HepG2 (cell line): ENCODE data around the gene TNKS1BP1. TPM values are rescaled to one million over a fixed set of nuclear protein-coding genes. Genes with fewer than 3 reads are reported as not detected.

Experiments
- ATAD3A ChIP-seq: sonication (generic); formaldehyde crosslinking; IDR thresholded peaks from 2 replicates; pipeline ENCODE4 v1.4.0; 2020; ENCODE audit warnings: missing genetic modification reagents
- CENPBD1 ChIP-seq: sonication (generic); formaldehyde crosslinking; IDR thresholded peaks from 2 replicates; pipeline ENCODE4 v1.8.0; 2022; ENCODE audit warnings: missing genetic modification reagents, low read depth, mild to moderate bottlenecking, borderline replicate concordance
- GZF1 ChIP-seq: sonication (generic); formaldehyde crosslinking; IDR thresholded peaks from 2 replicates; pipeline ENCODE4 v1.5.1; 2020; ENCODE audit warnings: mild to moderate bottlenecking, missing genetic modification reagents
- MAX ChIP-seq: IDR thresholded peaks from 2 replicates; pipeline ENCODE4 v1.6.1; 2012; ENCODE audit warnings: inconsistent platforms
- MEF2D ChIP-seq: sonication (generic); formaldehyde crosslinking; IDR thresholded peaks from 2 replicates; pipeline ENCODE4 v1.5.1; 2020; ENCODE audit warnings: mild to moderate bottlenecking, missing genetic modification reagents
- RERE ChIP-seq: IDR thresholded peaks from 2 replicates; pipeline ENCODE4 v1.6.1; 2016; ENCODE audit warnings: low read depth, missing genetic modification reagents, missing compliant biosample characterization
- SALL1 ChIP-seq: sonication (generic); formaldehyde crosslinking; IDR thresholded peaks from 2 replicates; pipeline ENCODE4 v1.8.0; 2022; ENCODE audit warnings: mild to moderate bottlenecking, missing genetic modification reagents
- ZFY ChIP-seq: sonication (generic); formaldehyde crosslinking; IDR thresholded peaks from 2 replicates; pipeline ENCODE4 v1.4.0; 2020; ENCODE audit warnings: missing genetic modification reagents
- ZGPAT ChIP-seq: IDR thresholded peaks from 2 replicates; pipeline ENCODE4 v1.6.1; 2016; ENCODE audit warnings: mild to moderate bottlenecking
- ZNF24 ChIP-seq: fragments of 450-650 bp; IDR thresholded peaks from 2 replicates; pipeline ENCODE4 v1.6.1; 2017; ENCODE audit warnings: antibody characterized with exemption, mild to moderate bottlenecking
- ZNF280B ChIP-seq: sonication (generic); formaldehyde crosslinking; IDR thresholded peaks from 2 replicates; pipeline ENCODE4 v1.5.0; 2020; ENCODE audit warnings: missing genetic modification reagents, mild to moderate bottlenecking, borderline replicate concordance
- ZNF343 ChIP-seq: sonication (generic); formaldehyde crosslinking; IDR thresholded peaks from 2 replicates; pipeline ENCODE4 v1.4.0; 2020; ENCODE audit warnings: mild to moderate bottlenecking, missing genetic modification reagents
- ZNF382 ChIP-seq: sonication (generic); formaldehyde crosslinking; IDR thresholded peaks from 2 replicates; pipeline ENCODE4 v1.5.0; 2020; ENCODE audit warnings: missing genetic modification reagents, mild to moderate bottlenecking, borderline replicate concordance
- ZNF501 ChIP-seq: sonication (generic); formaldehyde crosslinking; IDR thresholded peaks from 2 replicates; pipeline ENCODE4 v1.5.1; 2020; ENCODE audit warnings: mild to moderate bottlenecking, moderate library complexity, missing genetic modification reagents
- ZNF574 ChIP-seq: sonication (generic); formaldehyde crosslinking; IDR thresholded peaks from 2 replicates; pipeline ENCODE4 v1.4.0; 2020; ENCODE audit warnings: missing genetic modification reagents
- ZNF644 ChIP-seq: IDR thresholded peaks from 2 replicates; pipeline ENCODE4 v1.6.1; 2016; ENCODE audit warnings: low read depth
- ZNF773 ChIP-seq: sonication (generic); formaldehyde crosslinking; IDR thresholded peaks from 2 replicates; pipeline ENCODE4 v1.4.0; 2020; ENCODE audit warnings: missing genetic modification reagents, borderline replicate concordance
- ZNF792 ChIP-seq: IDR thresholded peaks from 2 replicates; pipeline ENCODE4 v1.6.1; 2016
- polyA plus RNA-seq, 8 experiments: library from polyadenylated mRNA; depleted of rRNA in 3 of 8; stranded (reverse) in 7 of 8; unstranded in 1 of 8; fragments of >200 nt; fragmentation: Illumina TruSeq in 4 of 8; extraction: Trizol in 4 of 8; gene quantifications; 2 replicates each; pipeline versions ENCODE4 v1.2.1 to v1.2.3, GENCODE V29; 2011 to 2016; ENCODE audit warnings: low read depth in 4 of 8, missing spikeins in 1 of 8, mixed read lengths in 1 of 8; ENCODE audit not compliant: insufficient read depth in 1 of 8
- total RNA-seq, 5 experiments: library from RNA; depleted of rRNA; stranded (reverse); fragments of >200 nt; fragmentation: Illumina TruSeq; extraction: Trizol; gene quantifications; 2 replicates each; pipeline ENCODE4 v1.2.3, GENCODE V29; 2016; ENCODE audit warnings: low read depth in 1 of 5

Gene TNKS1BP1
- total and polyA plus RNA-seq, 2 of the 13 experiments (the other 11 are each of a cell fraction or from before 2014, with no cell fraction given): 13.7 to 15.0 TPM

GRCh38 chr11:57313071-57313787 is 11.5 kb downstream of the TNKS1BP1 start (continued):
- no peak for TF ChIP-seq ZGPAT (CRISPR knock-in tag)
- TF ChIP-seq ZFY (CRISPR knock-in tag): no peak
- TF ChIP-seq ZNF24: no peak
- no peak for TF ChIP-seq MEF2D (CRISPR knock-in tag)
- no peak for TF ChIP-seq ZNF792 (CRISPR knock-in tag)
- TF ChIP-seq MAX: peak; percentile 89
- peak; percentile 51; the same call in 1 of the 2 replicates for TF ChIP-seq ZNF574 (CRISPR knock-in tag)
- peak; percentile 56 for TF ChIP-seq SALL1 (CRISPR knock-in tag)
- TF ChIP-seq ZNF280B (CRISPR knock-in tag): no peak
- no peak for TF ChIP-seq ZNF773 (CRISPR knock-in tag)
- TF ChIP-seq GZF1 (CRISPR knock-in tag): no peak
- no peak for TF ChIP-seq ZNF501 (CRISPR knock-in tag)
- no peak for TF ChIP-seq ATAD3A (CRISPR knock-in tag)
- no peak for TF ChIP-seq RERE (CRISPR knock-in tag)
- no peak for TF ChIP-seq ZNF644 (CRISPR knock-in tag)
- no peak for TF ChIP-seq ZNF382 (CRISPR knock-in tag)
- no peak for TF ChIP-seq CENPBD1 (CRISPR knock-in tag)
- TF ChIP-seq ZNF343 (CRISPR knock-in tag): no peak
